GM12864 (cell line): ENCODE results near the gene RNGTT.

Source experiments
- DNase-seq: peaks from one replicate; pipeline ENCODE4 v3.0.0-alpha.2; 2011; ENCODE audit warnings: low read depth
- H3K4me3 ChIP-seq: 2 replicates; pipeline ENCODE4 v1.5.1; 2011; ENCODE audit warnings: mild to moderate bottlenecking, low read depth, low read length, control low read depth
- CTCF ChIP-seq: IDR thresholded peaks from 2 replicates; pipeline ENCODE4 v1.5.1; 2011; ENCODE audit warnings: low read depth, mild to moderate bottlenecking, moderate library complexity, low read length, control low read depth, inconsistent platforms; ENCODE audit errors: missing control alignments

The RNGTT gene

GRCh38 chr6:88651400-88651799, 312.0 kb downstream of the RNGTT start:
- DNase-seq = no peak
- no peak for TF ChIP-seq CTCF
- no peak overlapping the region for H3K4me3 ChIP-seq

GRCh38 chr6:88650979-88651378, 312.4 kb downstream of the RNGTT start:
- TF ChIP-seq CTCF = no peak
- H3K4me3 ChIP-seq = no peak overlapping the region
- no peak for DNase-seq

- H3K4me3 ChIP-seq = no peak overlapping the region
- no peak for TF ChIP-seq CTCF
- DNase-seq = peak; percentile 88
Observed at GRCh38 chr6:88650029-88650619, 313.3 kb downstream of the RNGTT start.

- DNase-seq = peak; percentile 81
- peak overlapping the region; percentile 4; the same call in 1 of the 2 replicates for H3K4me3 ChIP-seq
- TF ChIP-seq CTCF = no peak
Observed at GRCh38 chr6:88641178-88641903, 322.1 kb downstream of the RNGTT start.

- DNase-seq = no peak
- H3K4me3 ChIP-seq = no peak overlapping the region
- no peak for TF ChIP-seq CTCF
Observed at GRCh38 chr6:88637761-88638545, 325.5 kb downstream of the RNGTT start.

GRCh38 chr6:88636871-88637270, 326.5 kb downstream of the RNGTT start:
- no peak overlapping the region for H3K4me3 ChIP-seq
- TF ChIP-seq CTCF = no peak
- DNase-seq = no peak
